Measurements from ENCODE around the gene QRICH1. TPM values are rescaled to one million over a fixed set of nuclear protein-coding genes. Genes with fewer than 3 reads are reported as not detected.

Gene QRICH1
- total RNA-seq, 1 donor from 2014 or later = 153 TPM

DNA sequence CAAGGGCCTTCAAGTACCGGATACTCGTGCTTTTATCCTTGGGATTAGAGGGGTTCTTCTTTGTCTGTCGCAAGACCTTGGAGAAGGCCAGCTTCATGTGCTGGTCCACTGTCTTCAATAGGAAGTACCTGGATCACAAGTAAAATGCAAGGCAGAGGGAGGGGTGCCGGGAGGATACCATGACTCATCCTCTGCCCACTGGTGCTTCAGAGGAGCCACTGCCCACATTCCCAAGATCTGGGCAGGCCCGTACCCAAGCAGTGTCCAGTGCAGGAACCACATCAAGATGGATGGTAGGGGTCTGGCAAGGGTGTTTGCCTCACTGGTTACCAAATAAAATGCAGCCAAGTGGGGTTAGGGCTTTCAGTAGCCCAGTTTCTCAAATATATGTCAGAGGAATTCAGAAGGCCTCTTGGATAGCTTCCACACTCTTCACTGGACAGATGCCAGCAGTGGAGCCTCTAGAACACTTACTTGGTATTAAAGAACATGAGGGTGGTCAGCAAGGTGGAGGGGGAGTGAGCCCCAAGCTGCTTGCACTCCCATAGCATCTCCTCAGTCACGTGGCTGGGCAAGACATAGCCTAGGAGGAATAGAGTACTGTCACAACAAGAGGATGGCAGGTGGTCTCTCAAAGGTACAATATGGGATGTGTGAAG, 61.1 kb downstream of the QRICH1 start:
- TF ChIP-seq, protein P1, sequence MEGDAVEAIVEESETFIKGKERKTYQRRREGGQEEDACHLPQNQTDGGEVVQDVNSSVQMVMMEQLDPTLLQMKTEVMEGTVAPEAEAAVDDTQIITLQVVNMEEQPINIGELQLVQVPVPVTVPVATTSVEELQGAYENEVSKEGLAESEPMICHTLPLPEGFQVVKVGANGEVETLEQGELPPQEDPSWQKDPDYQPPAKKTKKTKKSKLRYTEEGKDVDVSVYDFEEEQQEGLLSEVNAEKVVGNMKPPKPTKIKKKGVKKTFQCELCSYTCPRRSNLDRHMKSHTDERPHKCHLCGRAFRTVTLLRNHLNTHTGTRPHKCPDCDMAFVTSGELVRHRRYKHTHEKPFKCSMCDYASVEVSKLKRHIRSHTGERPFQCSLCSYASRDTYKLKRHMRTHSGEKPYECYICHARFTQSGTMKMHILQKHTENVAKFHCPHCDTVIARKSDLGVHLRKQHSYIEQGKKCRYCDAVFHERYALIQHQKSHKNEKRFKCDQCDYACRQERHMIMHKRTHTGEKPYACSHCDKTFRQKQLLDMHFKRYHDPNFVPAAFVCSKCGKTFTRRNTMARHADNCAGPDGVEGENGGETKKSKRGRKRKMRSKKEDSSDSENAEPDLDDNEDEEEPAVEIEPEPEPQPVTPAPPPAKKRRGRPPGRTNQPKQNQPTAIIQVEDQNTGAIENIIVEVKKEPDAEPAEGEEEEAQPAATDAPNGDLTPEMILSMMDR (conservative IDR thresholded peaks at IDR 0.05) = no peak
- peaks cover 18% of the 10 kb centered on the region for H3K4me1 Mint-ChIP-seq
- no peaks in the 10 kb centered on the region for H3K9me3 Mint-ChIP-seq
- peaks cover 7% of the 10 kb centered on the region for H3K27me3 Mint-ChIP-seq (ENCODE audit: low read depth)
- H3K36me3 Mint-ChIP-seq (ENCODE audit: low read depth) = peaks cover 19% of the 10 kb centered on the region
- no peak overlapping the region for H3K4me3 Mint-ChIP-seq
- no peak overlapping the region for H3K27ac Mint-ChIP-seq (ENCODE audit: unreplicated experiment)
- no peak for DNase-seq (ENCODE audit: low read depth, low spot score)

DNA sequence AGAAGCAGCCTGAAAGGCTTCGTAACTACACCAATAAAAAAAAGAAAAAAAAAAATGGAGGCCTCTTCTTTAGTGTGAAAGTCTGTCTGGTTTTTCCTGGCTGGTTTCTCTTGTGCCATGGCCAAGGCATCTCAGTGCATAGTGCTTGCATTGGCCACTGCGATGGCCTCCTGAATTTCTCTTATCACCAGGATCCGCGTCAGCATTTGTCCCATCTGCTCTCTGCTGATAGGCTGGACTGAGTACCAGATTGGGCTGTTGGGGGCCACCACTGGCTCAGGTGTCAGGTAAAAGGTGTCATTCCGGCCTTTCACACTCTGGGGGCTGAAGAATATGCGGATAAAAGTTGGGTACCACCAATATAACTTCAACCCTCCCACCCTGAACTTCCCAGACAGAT, 63.5 kb downstream of the QRICH1 start:
- H3K27ac Mint-ChIP-seq (ENCODE audit: unreplicated experiment) = no peak overlapping the region
- no peak overlapping the region for H3K4me3 Mint-ChIP-seq
- H3K36me3 Mint-ChIP-seq (ENCODE audit: low read depth) = peaks cover 27% of the 10 kb centered on the region
- TF ChIP-seq, protein P1 (conservative IDR thresholded peaks at IDR 0.05) = no peak
- H3K9me3 Mint-ChIP-seq = no peaks in the 10 kb centered on the region
- DNase-seq (ENCODE audit: low read depth, low spot score) = no peak
- H3K27me3 Mint-ChIP-seq (ENCODE audit: low read depth) = peaks cover 7% of the 10 kb centered on the region
- peaks cover 26% of the 10 kb centered on the region for H3K4me1 Mint-ChIP-seq

DNA sequence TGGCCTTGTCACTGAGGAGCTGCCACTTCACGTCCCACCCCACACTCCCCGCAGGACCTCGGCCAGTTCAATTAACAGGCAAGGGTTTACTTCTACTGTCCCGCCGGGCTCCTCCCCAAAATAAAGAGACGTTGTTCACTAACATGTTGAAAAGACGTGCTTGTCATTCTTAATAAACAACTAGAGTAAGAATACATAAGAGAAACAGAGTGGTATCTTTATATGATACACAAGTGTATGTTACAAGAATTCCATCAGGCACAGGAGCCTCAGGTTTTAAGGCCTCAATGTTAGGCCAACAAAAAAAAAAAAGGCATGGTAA, 64.3 kb downstream of the QRICH1 start:
- TF ChIP-seq, protein P1 (conservative IDR thresholded peaks at IDR 0.05) = no peak
- Mint-ChIP-seq H3K4me1 (peaks cover 26% of the 10 kb centered on the region), H3K9me3 (no peaks in the 10 kb centered on the region), H3K27ac (ENCODE audit: unreplicated experiment) (peak overlapping the region; percentile 97), H3K36me3 (ENCODE audit: low read depth) (peaks cover 30% of the 10 kb centered on the region), H3K27me3 (ENCODE audit: low read depth) (peaks cover 7% of the 10 kb centered on the region), H3K4me3 (peak overlapping the region; percentile 96)
- no peak for DNase-seq (ENCODE audit: low read depth, low spot score)

DNA sequence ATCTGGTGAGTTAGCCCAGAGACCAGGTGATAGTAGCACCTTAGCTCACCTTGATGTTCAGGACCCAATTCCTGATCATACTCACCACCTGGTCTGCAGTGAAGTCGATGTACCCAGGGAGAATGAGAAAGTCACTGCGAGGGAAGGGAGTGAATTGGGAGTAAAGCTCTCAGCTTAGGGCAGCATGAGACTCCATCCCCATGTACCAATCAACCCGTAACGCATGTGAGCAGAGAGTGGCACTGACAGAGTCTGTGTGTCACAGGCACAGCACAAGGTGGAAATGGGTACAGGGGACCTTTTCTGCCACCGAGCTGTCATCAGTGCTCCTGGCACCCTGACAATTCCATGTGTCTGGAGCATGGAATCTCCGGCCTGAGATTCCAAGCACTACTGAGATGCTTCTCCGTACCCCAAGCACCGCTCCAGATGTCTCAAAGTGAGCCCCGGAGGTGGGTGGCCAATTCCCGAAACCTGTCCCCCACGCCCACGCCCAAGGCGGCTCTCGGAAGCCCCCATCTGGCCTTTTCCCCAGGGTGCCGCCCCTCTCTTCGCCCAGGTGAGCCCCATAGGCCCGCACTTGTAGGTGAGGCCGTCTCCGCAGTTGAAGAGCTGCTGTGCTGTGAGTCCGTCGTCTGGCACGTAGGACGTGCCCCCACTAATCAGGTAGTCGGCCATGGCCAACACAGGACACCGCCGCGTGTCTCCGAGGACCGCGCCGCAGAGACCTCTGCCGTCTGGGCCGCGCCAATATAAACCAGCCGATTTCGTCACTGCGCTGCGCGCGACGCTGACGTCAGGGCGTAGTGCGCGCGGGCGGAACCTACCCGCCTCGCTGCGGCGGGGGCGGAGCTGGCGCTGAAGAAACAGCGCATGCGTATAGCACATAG, 65.0 kb downstream of the QRICH1 start, which contains the start of gene IMPDH2:
Gene IMPDH2, minus strand, starts transcription at position 726 of the 890 bp plus-strand sequence. Its CDS starts 48 bp downstream, at position 678.
- peaks cover 32% of the 10 kb centered on the region for H3K36me3 Mint-ChIP-seq (ENCODE audit: low read depth)

DNA sequence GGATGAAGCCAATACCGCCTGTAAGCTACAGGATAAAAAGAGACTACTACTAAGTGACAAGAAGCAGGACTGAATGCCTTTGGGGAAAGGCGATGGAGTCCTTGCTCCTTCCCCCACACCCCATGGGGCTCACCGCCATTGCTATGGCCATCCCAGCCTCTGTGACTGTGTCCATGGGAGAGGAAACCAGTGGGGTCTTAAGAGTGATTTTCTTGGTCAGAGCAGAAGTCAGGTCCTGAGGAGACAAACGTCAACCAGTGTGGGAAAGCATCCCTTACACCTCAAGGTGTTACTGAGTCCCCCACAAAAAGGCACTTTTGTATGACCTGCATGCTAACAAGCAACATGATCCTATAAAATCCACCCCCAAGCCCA, 65.6 kb downstream of the QRICH1 start:
- Mint-ChIP-seq H3K4me1 (peaks cover 27% of the 10 kb centered on the region), H3K4me3 (peak overlapping the region; percentile 96), H3K36me3 (ENCODE audit: low read depth) (peaks cover 32% of the 10 kb centered on the region), H3K27ac (ENCODE audit: unreplicated experiment) (peak overlapping the region; percentile 97), H3K9me3 (no peaks in the 10 kb centered on the region), H3K27me3 (ENCODE audit: low read depth) (peaks cover 7% of the 10 kb centered on the region)
- TF ChIP-seq, protein P1 (conservative IDR thresholded peaks at IDR 0.05) = no peak
- DNase-seq (ENCODE audit: low read depth, low spot score) = no peak

More for the DNA sequence above, 65.0 kb downstream of the QRICH1 start, which contains the start of gene IMPDH2:
- H3K4me1 Mint-ChIP-seq = peaks cover 26% of the 10 kb centered on the region
- no peaks in the 10 kb centered on the region for H3K9me3 Mint-ChIP-seq
- TF ChIP-seq, protein P1 (conservative IDR thresholded peaks at IDR 0.05) = no peak
- H3K4me3 Mint-ChIP-seq = peak within 1 kb of the TSS; percentile 96
- DNase-seq (ENCODE audit: low read depth, low spot score) = peak; percentile 83
- H3K27ac Mint-ChIP-seq (ENCODE audit: unreplicated experiment) = peak within 1 kb of the TSS; percentile 97
- H3K27me3 Mint-ChIP-seq (ENCODE audit: low read depth) = peaks cover 7% of the 10 kb centered on the region
